ENCODE data around the gene EFTUD2. TPM values are rescaled to one million over a fixed set of nuclear protein-coding genes. Genes with fewer than 3 reads are reported as not detected.

EFTUD2 gene
- total and polyA plus RNA-seq, 2 donors from 2014 or later: 37.9 to 98.4 TPM

- Histone ChIP-seq H3K9ac (ENCODE audit: low read length in 3 of 3) (no peak overlapping the region), H3K27ac (ENCODE audit: low read depth in 2 of 2, low read length in 2 of 2) (no peak overlapping the region), H3K27me3 (ENCODE audit: control insufficient read depth, insufficient read depth, low read length) (no peaks in the 10 kb centered on the region), H3K4me1 (ENCODE audit: control insufficient read depth in 2 of 3, insufficient read depth in 2 of 3, low read depth in 1 of 3, low read length in 3 of 3) (peaks cover 0 to 19% (median 6%) of the 10 kb centered on the region in 3 donors), H3K36me3 (ENCODE audit: control insufficient read depth in 2 of 3, insufficient read depth in 3 of 3, low read length in 3 of 3) (peaks cover 0 to 2% (median 0%) of the 10 kb centered on the region in 3 donors), H3K4me3 (ENCODE audit: low read length in 3 of 3) (no peak overlapping the region), H3K9me3 (ENCODE audit: control insufficient read depth in 2 of 3, insufficient read depth in 1 of 3, low read length in 3 of 3) (no peaks in the 10 kb centered on the region)
- TF ChIP-seq CTCF (IDR thresholded peaks at IDR 0.05; ENCODE audit: borderline replicate concordance, extremely low read depth, insufficient read depth): no peak
- intact Hi-C loops (cut with DNase I): no loop called here
- DNase-seq: no peak
- FAIRE-seq: no peak
These were observed 3.0 kb upstream of the EFTUD2 start for GRCh38 chr17:44902135-44902760.

- intact Hi-C loops (cut with DNase I): no loop called here
- Histone ChIP-seq H3K9ac (ENCODE audit: low read length in 3 of 3) (no peak overlapping the region), H3K27me3 (ENCODE audit: control insufficient read depth, insufficient read depth, low read length) (no peaks in the 10 kb centered on the region), H3K36me3 (ENCODE audit: control insufficient read depth in 2 of 3, insufficient read depth in 3 of 3, low read length in 3 of 3) (peaks cover 0 to 2% (median 0%) of the 10 kb centered on the region in 3 donors), H3K27ac (ENCODE audit: low read depth in 2 of 2, low read length in 2 of 2) (no peak overlapping the region), H3K9me3 (ENCODE audit: control insufficient read depth in 2 of 3, insufficient read depth in 1 of 3, low read length in 3 of 3) (no peaks in the 10 kb centered on the region), H3K4me1 (ENCODE audit: control insufficient read depth in 2 of 3, insufficient read depth in 2 of 3, low read depth in 1 of 3, low read length in 3 of 3) (peaks cover 0 to 19% (median 6%) of the 10 kb centered on the region in 3 donors), H3K4me3 (ENCODE audit: low read length in 3 of 3) (no peak overlapping the region)
- FAIRE-seq (no peak), DNase-seq (no peak)
- TF ChIP-seq CTCF (IDR thresholded peaks at IDR 0.05; ENCODE audit: borderline replicate concordance, extremely low read depth, insufficient read depth): no peak
These were observed 2.2 kb upstream of the EFTUD2 start for GRCh38 chr17:44901411-44901921.

GRCh38 chr17:44900894-44901293 lies 1.6 kb upstream of the EFTUD2 start:
- Histone ChIP-seq H3K36me3 (ENCODE audit: control insufficient read depth in 2 of 3, insufficient read depth in 3 of 3, low read length in 3 of 3) (peaks cover 0 to 2% (median 0%) of the 10 kb centered on the region in 3 donors), H3K9me3 (ENCODE audit: control insufficient read depth in 2 of 3, insufficient read depth in 1 of 3, low read length in 3 of 3) (no peaks in the 10 kb centered on the region), H3K27ac (ENCODE audit: low read depth in 2 of 2, low read length in 2 of 2) (no peak overlapping the region), H3K4me1 (ENCODE audit: control insufficient read depth in 2 of 3, insufficient read depth in 2 of 3, low read depth in 1 of 3, low read length in 3 of 3) (peaks cover 0 to 19% (median 6%) of the 10 kb centered on the region in 3 donors), H3K27me3 (ENCODE audit: control insufficient read depth, insufficient read depth, low read length) (no peaks in the 10 kb centered on the region), H3K4me3 (ENCODE audit: low read length in 3 of 3) (no peak overlapping the region), H3K9ac (ENCODE audit: low read length in 3 of 3) (no peak overlapping the region)
- no peak for TF ChIP-seq CTCF (IDR thresholded peaks at IDR 0.05; ENCODE audit: borderline replicate concordance, extremely low read depth, insufficient read depth)
- FAIRE-seq (no peak), DNase-seq (no peak)
- intact Hi-C loops (cut with DNase I): no loop called here

All from kidney (tissue), 14 donors.